Stomach (tissue), 9 donors: ENCODE data around the gene CYREN. TPM values are rescaled to one million over a fixed set of nuclear protein-coding genes. Genes with fewer than 3 reads are reported as not detected.

Experiments
- DNase-seq, 2 donors: peaks; one replicate each; pipeline versions ENCODE4 v3.0.0 to v3.0.0-alpha.2; 2013 to 2019
- H3K27ac ChIP-seq, 5 donors: fragments of 200-600 bp in 4 of 5; sonication (generic) in 4 of 5; one replicate each; pipeline ENCODE4 v1.5.1; 2013 to 2019; ENCODE audit warnings: mild to moderate bottlenecking in 1 of 5, moderate library complexity in 1 of 5
- H3K27me3 ChIP-seq, 3 donors: fragments of 200-600 bp; sonication (generic); one replicate each; pipeline ENCODE4 v1.5.1; 2017 to 2019; ENCODE audit warnings: mixed run types in 1 of 3
- H3K36me3 ChIP-seq, 4 donors: fragments of 200-600 bp; sonication (generic); 1 replicate in 3 of 4; 2 replicates in 1 of 4; pipeline ENCODE4 v1.5.1; 2016 to 2019
- H3K4me1 ChIP-seq, 4 donors: fragments of 200-600 bp; sonication (generic); one replicate each; pipeline ENCODE4 v1.5.1; 2016 to 2019
- H3K4me3 ChIP-seq, 4 donors: fragments of 200-600 bp; sonication (generic) in 3 of 4; one replicate each; pipeline ENCODE4 v1.5.1; 2016 to 2019; ENCODE audit warnings: mild to moderate bottlenecking in 1 of 4
- H3K9me3 ChIP-seq, 4 donors: fragments of 200-600 bp; sonication (generic); one replicate each; pipeline ENCODE4 v1.5.1; 2016 to 2019
- EP300 ChIP-seq: sonication (generic); formaldehyde crosslinking; IDR thresholded peaks from one replicate; pipeline ENCODE4 v1.6.1; 2017; ENCODE audit warnings: antibody characterized with exemption
- POLR2A ChIP-seq, 4 donors: fragments of 450-650 bp; IDR thresholded peaks; one replicate each; pipeline ENCODE4 v1.6.1; 2016; ENCODE audit warnings: antibody characterized with exemption in 4 of 4, control low read depth in 2 of 4, mild to moderate bottlenecking in 1 of 4, moderate library complexity in 1 of 4
- POLR2AphosphoS5 ChIP-seq, 3 donors: sonication (generic); formaldehyde crosslinking; IDR thresholded peaks; one replicate each; pipeline ENCODE4 v1.6.1; 2016; ENCODE audit warnings: antibody characterized with exemption in 3 of 3
- WGBS, 5 donors: extraction: QIAGEN DNeasy Blood & Tissue Kit in 3 of 5; methylation state at CpG; one replicate each; pipeline versions ENCODE4 v1.1.5 to v1.1.7; 2013 to 2018; 5-methylcytosine and 5-hydroxymethylcytosine counted together
- intact Hi-C: fragments of 100-400 bp; cut with DNase I; formaldehyde crosslinking; loops from one replicate; pipeline ENCODE4 v1.15.1; 2023; ENCODE audit warnings: low total_unique reads
- polyA plus RNA-seq, 3 donors: library from polyadenylated mRNA; stranded (reverse); fragments of 200-250 nt; gene quantifications; one replicate each; pipeline ENCODE4 v1.2.3, GENCODE V29; 2013
- total RNA-seq, 5 donors: library from RNA; depleted of rRNA; stranded (reverse); fragments of >200 nt; gene quantifications; one replicate each; pipeline versions ENCODE4 v1.1.0 to v1.2.3, GENCODE V29; 2014 to 2016
- TF ChIP-seq, protein P1 (sequence below), 7 experiments: fragments of 450-650 bp in 4 of 7; fragments of 200-600 bp in 3 of 7; sonication (generic) in 3 of 7; IDR thresholded peaks; one replicate each; pipeline ENCODE4 v1.5.1; 2016 to 2019; ENCODE audit warnings: antibody characterized with exemption in 7 of 7, control low read depth in 2 of 7, mild to moderate bottlenecking in 1 of 7
- donor health status: healthy with polysubstance abuse.
- donor health status: Bipolar disorder and iron deficiency.
- donor health status: healthy.

Gene CYREN
- total and polyA plus RNA-seq, 8 donors: 11.1 to 33.0 (median 30.2) TPM

DNA sequence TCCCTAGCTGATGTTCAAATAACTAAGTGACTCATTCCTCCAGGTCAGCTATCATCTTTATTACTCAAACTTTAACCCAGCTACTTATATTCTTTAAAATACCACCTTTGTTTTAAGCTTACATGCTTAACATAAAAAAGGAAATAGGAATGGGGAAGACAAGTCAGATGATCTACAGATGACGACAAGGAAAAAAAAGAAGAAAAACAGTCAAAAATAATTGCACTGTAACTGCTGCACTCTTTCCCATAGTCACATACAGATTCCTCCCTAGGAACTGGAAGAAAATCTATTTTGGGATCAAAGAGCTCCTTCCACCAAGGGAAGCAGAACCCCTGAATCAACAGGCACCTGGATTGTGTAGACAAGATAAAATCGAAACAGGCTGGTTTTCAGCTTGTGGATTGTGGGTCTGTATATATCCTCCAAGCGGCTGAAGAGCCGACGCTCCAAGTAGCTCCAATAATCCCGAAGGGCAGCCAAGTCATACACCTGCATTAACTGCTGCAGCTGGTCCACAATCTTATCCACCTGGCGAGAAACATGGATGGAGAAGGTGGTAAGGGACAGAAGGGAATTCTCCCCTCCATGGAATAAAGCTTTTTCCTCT is 38.8 kb upstream of the CYREN start:
- TF ChIP-seq EP300 (no peak), POLR2AphosphoS5 (IDR thresholded peaks at IDR 0.05) (no peak), POLR2A (IDR thresholded peaks at IDR 0.05) (no peak)
- TF ChIP-seq, protein P1, sequence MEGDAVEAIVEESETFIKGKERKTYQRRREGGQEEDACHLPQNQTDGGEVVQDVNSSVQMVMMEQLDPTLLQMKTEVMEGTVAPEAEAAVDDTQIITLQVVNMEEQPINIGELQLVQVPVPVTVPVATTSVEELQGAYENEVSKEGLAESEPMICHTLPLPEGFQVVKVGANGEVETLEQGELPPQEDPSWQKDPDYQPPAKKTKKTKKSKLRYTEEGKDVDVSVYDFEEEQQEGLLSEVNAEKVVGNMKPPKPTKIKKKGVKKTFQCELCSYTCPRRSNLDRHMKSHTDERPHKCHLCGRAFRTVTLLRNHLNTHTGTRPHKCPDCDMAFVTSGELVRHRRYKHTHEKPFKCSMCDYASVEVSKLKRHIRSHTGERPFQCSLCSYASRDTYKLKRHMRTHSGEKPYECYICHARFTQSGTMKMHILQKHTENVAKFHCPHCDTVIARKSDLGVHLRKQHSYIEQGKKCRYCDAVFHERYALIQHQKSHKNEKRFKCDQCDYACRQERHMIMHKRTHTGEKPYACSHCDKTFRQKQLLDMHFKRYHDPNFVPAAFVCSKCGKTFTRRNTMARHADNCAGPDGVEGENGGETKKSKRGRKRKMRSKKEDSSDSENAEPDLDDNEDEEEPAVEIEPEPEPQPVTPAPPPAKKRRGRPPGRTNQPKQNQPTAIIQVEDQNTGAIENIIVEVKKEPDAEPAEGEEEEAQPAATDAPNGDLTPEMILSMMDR (IDR thresholded peaks at IDR 0.05): no peak
- peaks cover 17 to 43% (median 37%) of the 10 kb centered on the region in 4 donors for H3K4me1 ChIP-seq
- H3K36me3 ChIP-seq: peaks cover 9 to 25% (median 22%) of the 10 kb centered on the region in 4 donors
- no peak overlapping the region for H3K27ac ChIP-seq
- no peaks in the 10 kb centered on the region for H3K27me3 ChIP-seq
- intact Hi-C loops: no loop called here
- H3K9me3 ChIP-seq: no peaks in the 10 kb centered on the region
- WGBS, 5 donors: 63 to 79% (median 70%) methylated on average over 7 of the region's 7 CpGs
- DNase-seq: no peak
- H3K4me3 ChIP-seq: no peak overlapping the region

DNA sequence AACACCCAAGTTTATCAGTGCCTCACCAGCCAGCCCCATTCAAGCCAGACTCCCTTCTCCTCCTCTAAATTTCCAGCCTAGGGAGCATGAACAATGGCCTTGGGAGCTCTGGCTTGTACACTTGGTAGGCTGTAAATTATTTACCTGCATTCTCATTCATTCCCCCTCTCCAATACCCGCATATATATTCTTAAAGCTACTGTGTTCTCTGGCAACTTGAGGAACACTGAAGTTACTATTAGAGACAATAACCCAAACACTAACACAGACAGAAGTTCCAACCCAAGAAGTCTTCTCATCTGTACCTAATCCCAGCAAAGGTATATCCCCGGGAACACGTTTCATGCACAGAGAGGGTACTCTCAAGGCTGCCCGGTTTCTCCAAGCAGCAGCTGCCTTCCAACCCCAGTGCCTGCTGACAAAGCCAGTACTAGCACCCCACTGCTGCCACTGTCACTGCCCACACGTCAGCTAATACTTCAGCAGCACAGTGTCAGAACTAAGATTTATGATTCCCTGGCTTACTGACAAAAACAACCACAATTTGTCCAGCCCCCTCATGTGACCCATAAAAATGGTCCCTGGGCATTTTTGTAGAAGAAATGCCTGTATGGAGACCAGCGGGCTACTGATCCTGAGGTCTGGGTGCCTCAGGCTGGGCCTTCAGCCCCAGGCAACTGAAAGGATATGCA is 37.7 kb upstream of the CYREN start:
- TF ChIP-seq POLR2A (IDR thresholded peaks at IDR 0.05) (no peak), POLR2AphosphoS5 (IDR thresholded peaks at IDR 0.05) (no peak), EP300 (no peak)
- TF ChIP-seq, protein P1 (IDR thresholded peaks at IDR 0.05): no peak
- no peaks in the 10 kb centered on the region for H3K27me3 ChIP-seq
- intact Hi-C loops: no loop called here
- H3K4me3 ChIP-seq: no peak overlapping the region
- DNase-seq: peak in 1 of 2 donors; percentile 35
- peaks cover 19 to 35% (median 32%) of the 10 kb centered on the region in 4 donors for H3K36me3 ChIP-seq
- WGBS, 5 donors: 70 to 76% (median 72%) methylated on average over 5 to 6 of the region's 6 CpGs
- H3K4me1 ChIP-seq: peaks cover 17 to 43% (median 37%) of the 10 kb centered on the region in 4 donors
- no peak overlapping the region for H3K27ac ChIP-seq
- no peaks in the 10 kb centered on the region for H3K9me3 ChIP-seq

DNA sequence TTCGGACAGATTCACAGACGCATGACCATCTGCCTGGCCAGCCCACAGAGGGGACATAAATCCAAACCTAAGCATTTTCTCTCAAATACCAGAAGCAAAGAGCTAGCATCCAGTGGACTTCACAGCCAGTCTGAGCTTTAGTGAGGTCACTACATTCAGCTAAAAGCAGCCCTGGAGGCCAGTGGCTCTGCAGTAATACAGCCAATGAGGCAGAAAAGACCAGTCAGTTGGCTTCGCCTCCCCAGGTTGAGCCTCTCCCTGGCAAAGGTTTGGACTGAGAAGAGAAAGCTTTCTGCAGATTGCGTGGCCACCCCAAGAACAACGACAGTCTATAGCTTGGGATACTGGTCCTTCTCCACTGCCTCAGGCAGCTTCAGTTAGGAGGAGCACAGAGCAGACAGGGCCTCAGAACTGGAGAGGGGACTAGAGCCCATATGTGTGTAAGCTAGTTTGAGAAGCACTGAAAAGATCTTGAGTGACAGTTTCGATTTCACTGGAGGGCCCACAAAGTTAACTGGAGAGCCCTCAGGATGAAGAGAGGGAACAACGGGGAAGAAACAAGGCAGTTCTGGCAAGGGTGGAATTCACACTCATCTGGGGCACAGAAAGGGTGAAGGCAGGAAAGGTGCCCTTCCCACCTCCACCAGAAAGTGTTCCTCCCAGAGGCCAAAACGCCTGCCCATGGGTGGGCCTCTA is 37.0 kb upstream of the CYREN start:
- no peak for DNase-seq
- no peaks in the 10 kb centered on the region for H3K27me3 ChIP-seq
- H3K27ac ChIP-seq: no peak overlapping the region
- no peaks in the 10 kb centered on the region for H3K9me3 ChIP-seq
- peaks cover 20 to 42% (median 39%) of the 10 kb centered on the region in 4 donors for H3K36me3 ChIP-seq
- intact Hi-C loops: no loop called here
- H3K4me3 ChIP-seq: no peak overlapping the region
- H3K4me1 ChIP-seq: peaks cover 17 to 50% (median 39%) of the 10 kb centered on the region in 4 donors
- TF ChIP-seq, protein P1 (IDR thresholded peaks at IDR 0.05): no peak
- TF ChIP-seq POLR2A (IDR thresholded peaks at IDR 0.05): no peak
- no peak for TF ChIP-seq POLR2AphosphoS5 (IDR thresholded peaks at IDR 0.05)
- no peak for TF ChIP-seq EP300
- WGBS, 5 donors: 78 to 84% (median 82%) methylated on average over 8 of the region's 8 CpGs

DNA sequence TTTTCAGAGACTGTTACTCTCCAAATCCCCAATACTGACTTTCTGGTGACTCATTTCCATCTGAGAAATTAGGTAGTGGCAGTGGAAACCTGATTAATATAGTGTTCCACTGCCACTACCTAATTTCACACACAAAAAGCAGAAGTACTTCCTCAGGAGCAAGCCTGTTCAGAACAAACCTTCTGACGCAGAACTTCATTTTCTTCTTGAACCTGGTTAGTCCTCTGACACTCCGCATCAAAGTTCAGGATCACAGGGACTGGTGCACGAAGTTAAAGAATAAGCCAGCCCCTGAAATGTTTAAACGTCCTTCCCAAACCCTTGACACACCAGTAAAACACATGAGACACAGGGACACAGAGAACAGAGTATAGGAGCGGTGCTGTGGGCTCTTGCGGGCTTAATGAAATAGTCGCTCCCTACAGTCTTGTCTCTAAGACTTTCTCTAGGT is 36.5 kb upstream of the CYREN start:
- H3K4me3 ChIP-seq: no peak overlapping the region
- intact Hi-C loops: no loop called here
- H3K4me1 ChIP-seq: peaks cover 17 to 50% (median 38%) of the 10 kb centered on the region in 4 donors
- H3K9me3 ChIP-seq: no peaks in the 10 kb centered on the region
- peaks cover 24 to 48% (median 45%) of the 10 kb centered on the region in 4 donors for H3K36me3 ChIP-seq
- TF ChIP-seq, protein P1 (IDR thresholded peaks at IDR 0.05): no peak
- TF ChIP-seq EP300 (no peak), POLR2A (IDR thresholded peaks at IDR 0.05) (no peak), POLR2AphosphoS5 (IDR thresholded peaks at IDR 0.05) (no peak)
- DNase-seq: no peak
- WGBS, 5 donors: 82 to 86% (median 85%) methylated on average over 7 of the region's 7 CpGs
- no peak overlapping the region for H3K27ac ChIP-seq
- no peaks in the 10 kb centered on the region for H3K27me3 ChIP-seq
